Osteoblast (primary cell): ENCODE data around the gene ST6GALNAC1. TPM values are rescaled to one million over a fixed set of nuclear protein-coding genes. Genes with fewer than 3 reads are reported as not detected.

ENCODE experiments used
- DNase-seq: peaks from one replicate; pipeline ENCODE4 v3.0.0; 2011; ENCODE audit warnings: low spot score, mixed read lengths; ENCODE audit not compliant: insufficient read length; ENCODE audit errors: missing footprints
- H2AFZ ChIP-seq: 2 replicates; pipeline ENCODE4 v1.6.0; 2011; ENCODE audit warnings: mild to moderate bottlenecking, low read length
- H3K27ac ChIP-seq: 2 replicates; pipeline ENCODE4 v1.5.1; 2011; ENCODE audit warnings: mild to moderate bottlenecking, low read depth, low read length, moderate library complexity
- H3K27me3 ChIP-seq: 2 replicates; pipeline ENCODE4 v1.6.0; 2012; ENCODE audit warnings: mild to moderate bottlenecking, control low read depth, inconsistent platforms, low read length, moderate library complexity; ENCODE audit not compliant: insufficient read depth
- H3K36me3 ChIP-seq: 2 replicates; pipeline ENCODE4 v1.5.1; 2011; ENCODE audit warnings: mild to moderate bottlenecking, low read length, control low read depth, moderate library complexity; ENCODE audit not compliant: insufficient read depth
- H3K4me1 ChIP-seq: 2 replicates; pipeline ENCODE4 v1.5.1; 2011; ENCODE audit warnings: mild to moderate bottlenecking, low read length, control low read depth, moderate library complexity; ENCODE audit not compliant: insufficient read depth
- H3K4me2 ChIP-seq: 2 replicates; pipeline ENCODE4 v1.6.0; 2011; ENCODE audit warnings: mild to moderate bottlenecking, low read length; ENCODE audit not compliant: insufficient read depth
- H3K4me3 ChIP-seq: fragments of 200-600 bp; sonication (generic); 3 replicates; pipeline ENCODE4 v1.5.1; 2012; ENCODE audit warnings: mild to moderate bottlenecking, low read length, inconsistent platforms; ENCODE audit not compliant: insufficient read depth
- H3K79me2 ChIP-seq: 2 replicates; pipeline ENCODE4 v1.6.0; 2012; ENCODE audit warnings: mild to moderate bottlenecking, low read length, control low read depth, inconsistent platforms; ENCODE audit not compliant: insufficient read depth
- H3K9me3 ChIP-seq: 2 replicates; pipeline ENCODE4 v1.5.1; 2011; ENCODE audit warnings: low read depth, low read length, control low read depth
- H4K20me1 ChIP-seq: 2 replicates; pipeline ENCODE4 v1.6.0; 2012; ENCODE audit warnings: mild to moderate bottlenecking, low read length, control low read depth; ENCODE audit not compliant: insufficient read depth
- CTCF ChIP-seq: IDR thresholded peaks from 2 replicates; pipeline ENCODE4 v1.5.1; 2011; ENCODE audit warnings: mild to moderate bottlenecking, low read depth, low read length, moderate library complexity; ENCODE audit errors: extremely low read depth
- total RNA-seq: library from RNA; depleted of rRNA; stranded (reverse); fragments of >200 nt; gene quantifications from 2 replicates; pipeline ENCODE4 v1.2.3, GENCODE V29; 2012

The ST6GALNAC1 gene
- total RNA-seq, 1 donor, result 0.72 TPM

- Histone ChIP-seq H3K27ac (no peak overlapping the region), H3K4me2 (no peak overlapping the region), H4K20me1 (no peaks in the 10 kb centered on the region), H3K79me2 (no peaks in the 10 kb centered on the region), H3K36me3 (no peaks in the 10 kb centered on the region), H3K4me3 (no peak overlapping the region), H3K9me3 (no peaks in the 10 kb centered on the region), H3K27me3 (peaks cover 6% of the 10 kb centered on the region), H2AFZ (no peak overlapping the region), H3K4me1 (peaks cover 8% of the 10 kb centered on the region)
- no peak for DNase-seq
- no peak for TF ChIP-seq CTCF
Measured at GRCh38 chr17:76599694-76600460, 43.7 kb downstream of the ST6GALNAC1 start.

- Histone ChIP-seq H2AFZ (no peak overlapping the region), H3K79me2 (no peaks in the 10 kb centered on the region), H3K4me1 (peaks cover 8% of the 10 kb centered on the region), H3K4me3 (no peak overlapping the region), H3K27me3 (peaks cover 6% of the 10 kb centered on the region), H3K4me2 (no peak overlapping the region), H3K27ac (no peak overlapping the region), H3K36me3 (no peaks in the 10 kb centered on the region), H4K20me1 (no peaks in the 10 kb centered on the region), H3K9me3 (no peaks in the 10 kb centered on the region)
- DNase-seq, result no peak
- TF ChIP-seq CTCF, result no peak
Measured at GRCh38 chr17:76598004-76598439, 45.5 kb downstream of the ST6GALNAC1 start.

GRCh38 chr17:76597156-76598003 lies 46.2 kb downstream of the ST6GALNAC1 start:
- no peak overlapping the region for H3K4me3 ChIP-seq
- no peaks in the 10 kb centered on the region for H3K9me3 ChIP-seq
- no peak for DNase-seq
- H3K27ac ChIP-seq, result no peak overlapping the region
- H3K79me2 ChIP-seq, result no peaks in the 10 kb centered on the region
- H3K27me3 ChIP-seq, result peaks cover 6% of the 10 kb centered on the region
- H4K20me1 ChIP-seq, result no peaks in the 10 kb centered on the region
- no peak overlapping the region for H3K4me2 ChIP-seq
- no peaks in the 10 kb centered on the region for H3K36me3 ChIP-seq
- peaks cover 8% of the 10 kb centered on the region for H3K4me1 ChIP-seq
- TF ChIP-seq CTCF, result no peak
- H2AFZ ChIP-seq, result no peak overlapping the region

GRCh38 chr17:76594690-76595089 lies 48.9 kb downstream of the ST6GALNAC1 start:
- H3K4me1 ChIP-seq, result peaks cover 3% of the 10 kb centered on the region
- H3K9me3 ChIP-seq, result no peaks in the 10 kb centered on the region
- H4K20me1 ChIP-seq, result no peaks in the 10 kb centered on the region
- H3K4me3 ChIP-seq, result no peak overlapping the region
- no peak for TF ChIP-seq CTCF
- peaks cover 8% of the 10 kb centered on the region for H3K27me3 ChIP-seq
- H3K27ac ChIP-seq, result no peak overlapping the region
- H3K4me2 ChIP-seq, result no peak overlapping the region
- DNase-seq, result no peak
- H3K36me3 ChIP-seq, result no peaks in the 10 kb centered on the region
- no peak overlapping the region for H2AFZ ChIP-seq
- H3K79me2 ChIP-seq, result no peaks in the 10 kb centered on the region
